ENCODE data around the gene PPP3CA.

DNA sequence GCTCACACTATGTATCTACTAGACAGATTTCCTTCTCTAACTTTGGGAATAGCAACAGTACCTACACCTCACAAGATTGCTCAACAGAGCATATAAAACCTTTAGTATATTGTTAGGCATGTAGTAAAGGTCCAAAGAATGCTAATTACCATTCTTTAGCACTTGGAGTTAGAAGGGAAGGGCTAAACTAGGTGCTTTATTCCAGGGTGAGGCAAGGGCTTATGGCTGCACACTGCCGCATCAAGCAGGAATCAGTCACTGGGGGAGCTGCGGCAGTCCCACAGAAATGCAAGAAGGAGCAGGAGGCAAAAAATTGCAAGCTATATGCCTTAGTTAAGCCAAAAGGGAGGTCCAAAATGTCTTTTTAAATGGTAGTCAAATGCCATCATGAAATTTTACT, 162.7 kb downstream of the PPP3CA start:
- no peak for TF ChIP-seq TAF1 (IDR thresholded peaks at IDR 0.05; ENCODE audit: low read depth)
- no peak for TF ChIP-seq ZBTB7A (IDR thresholded peaks at IDR 0.05; ENCODE audit: low read depth)
- TF ChIP-seq RAD21 (IDR thresholded peaks at IDR 0.05; ENCODE audit: low read depth) = no peak
- no peak for TF ChIP-seq USF1 (IDR thresholded peaks at IDR 0.05)
- no peak for TF ChIP-seq MAX (IDR thresholded peaks at IDR 0.05)
- no peak for TF ChIP-seq TEAD4 (IDR thresholded peaks at IDR 0.05)
- no peak for TF ChIP-seq EGR1 (IDR thresholded peaks at IDR 0.05)
